CD4-positive, alpha-beta T cell (primary cell): ENCODE results near the gene HBQ1. TPM values are rescaled to one million over a fixed set of nuclear protein-coding genes. Genes with fewer than 3 reads are reported as not detected.

ENCODE experiments used
- ATAC-seq: fragments of 200-7000 bp; cut with Tn5 transposase; one replicate; pipeline ENCODE4 v1.10.0; 2022; ENCODE audit warnings: mild to moderate bottlenecking; ENCODE audit not compliant: poor library complexity
- CTCF ChIA-PET: fragments of 350-600 bp; sonication (Branson Sonifier 250); formaldehyde crosslinking; loops from one replicate; lab custom pipeline; 2021; ENCODE audit warnings: antibody characterized with exemption, inconsistent platforms; lab: Charles Lee
- POLR2A ChIA-PET: fragments of 350-600 bp; sonication (Branson Sonifier 250); formaldehyde crosslinking; loops from one replicate; lab custom pipeline; 2021; ENCODE audit warnings: antibody characterized with exemption, inconsistent platforms; lab: Charles Lee
- DNase-seq, 14 experiments: peaks; one replicate each; pipeline ENCODE4 v3.0.0-alpha.2; 2013 to 2020; ENCODE audit warnings: mixed read lengths in 2 of 14
- H3K27ac ChIP-seq, 2 donors: one replicate each; pipeline versions ENCODE4 v1.5.1 to v1.7.0; 2013; ENCODE audit warnings: low read length in 2 of 2, low read depth in 1 of 2, mild to moderate bottlenecking in 1 of 2
- H3K27me3 ChIP-seq, 2 experiments: 1 replicate in 1 of 2; 2 replicates in 1 of 2; pipeline versions ENCODE4 v1.6.1 to v1.7.0; 2013; ENCODE audit warnings: low read length in 2 of 2, control low read depth in 1 of 2, mild to moderate bottlenecking in 1 of 2, moderate library complexity in 1 of 2; ENCODE audit not compliant: insufficient read depth in 2 of 2, control insufficient read depth in 1 of 2
- H3K36me3 ChIP-seq: one replicate; pipeline ENCODE4 v1.6.1; 2013; ENCODE audit warnings: low read length, control low read depth; ENCODE audit not compliant: insufficient read depth
- H3K4me1 ChIP-seq: one replicate; pipeline ENCODE4 v1.6.1; 2013; ENCODE audit warnings: low read length, control low read depth; ENCODE audit not compliant: insufficient read depth
- H3K4me3 ChIP-seq: one replicate; pipeline ENCODE4 v1.5.1; 2013; ENCODE audit warnings: mild to moderate bottlenecking, low read length, moderate library complexity
- H3K9me3 ChIP-seq, 2 experiments: 1 replicate in 1 of 2; 2 replicates in 1 of 2; pipeline versions ENCODE4 v1.6.1 to v1.7.0; 2013; ENCODE audit warnings: low read length in 2 of 2, mild to moderate bottlenecking in 2 of 2, control low read depth in 1 of 2, moderate library complexity in 1 of 2; ENCODE audit not compliant: control insufficient read depth in 1 of 2, insufficient read depth in 1 of 2
- H3K27ac Mint-ChIP-seq: one replicate; pipeline ENCODE4 v1.8.0; 2020; ENCODE audit warnings: mixed read lengths
- H3K27me3 Mint-ChIP-seq: one replicate; pipeline ENCODE4 v1.8.0; 2021; ENCODE audit warnings: mixed read lengths
- H3K36me3 Mint-ChIP-seq: one replicate; pipeline ENCODE4 v1.8.0; 2021; ENCODE audit warnings: low read depth, mixed read lengths
- H3K4me1 Mint-ChIP-seq: one replicate; pipeline ENCODE4 v1.8.0; 2021; ENCODE audit warnings: low read depth, mixed read lengths
- H3K4me3 Mint-ChIP-seq: one replicate; pipeline ENCODE4 v1.8.0; 2020; ENCODE audit warnings: mild to moderate bottlenecking, mixed read lengths
- H3K9me3 Mint-ChIP-seq: one replicate; pipeline ENCODE4 v1.8.0; 2020; ENCODE audit warnings: mixed read lengths
- CTCF ChIP-seq: fragments of 200-600 bp; IDR thresholded peaks from one replicate; pipeline ENCODE4 v1.8.0; 2022; ENCODE audit warnings: antibody characterized with exemption, mild to moderate bottlenecking
- intact Hi-C, 2 experiments: fragments of 100-400 bp; cut with DNase I in 1 of 2; cut with micrococcal nuclease in 1 of 2; formaldehyde crosslinking; loops; one replicate each; pipeline versions ENCODE4 v1.15.1 to v1.9.0; 2023 to 2025; cut with DNase I, micrococcal nuclease
- total RNA-seq, 174 experiments: library from RNA in 2 of 174; stranded (reverse) in 2 of 174; gene quantifications; one replicate each; pipeline ENCODE4 v1.2.3 and lab custom pipeline; 2021 to 2026

HBQ1 gene
- total RNA-seq, 2 experiments from 2014 or later, result not detected

GRCh38 chr16:142405-142967 is 37.8 kb upstream of the HBQ1 start:
- intact Hi-C loops, result no loop called here
- H3K4me3 ChIP-seq, result no peak overlapping the region
- H3K36me3 Mint-ChIP-seq, result no peaks in the 10 kb centered on the region
- peaks cover 12% of the 10 kb centered on the region for H3K4me1 ChIP-seq
- TF ChIP-seq CTCF, result no peak
- no peak overlapping the region for H3K4me3 Mint-ChIP-seq
- no peak overlapping the region for H3K27ac ChIP-seq
- peaks cover 0 to 2% of the 10 kb centered on the region in 2 experiments for H3K27me3 ChIP-seq
- DNase-seq, result no peak
- H3K27me3 Mint-ChIP-seq, result peaks cover 6% of the 10 kb centered on the region
- peaks cover 4% of the 10 kb centered on the region for H3K4me1 Mint-ChIP-seq
- no peak for ATAC-seq
- no peaks in the 10 kb centered on the region for H3K36me3 ChIP-seq
- ChIA-PET CTCF (no interaction called here), POLR2A (no interaction called here)
- no peaks in the 10 kb centered on the region for H3K9me3 Mint-ChIP-seq
- H3K9me3 ChIP-seq, result no peaks in the 10 kb centered on the region
- no peak overlapping the region for H3K27ac Mint-ChIP-seq

- Histone ChIP-seq H3K4me1 (peaks cover 7% of the 10 kb centered on the region), H3K4me3 (no peak overlapping the region), H3K9me3 (no peaks in the 10 kb centered on the region), H3K27ac (no peak overlapping the region), H3K27me3 (peaks cover 0 to 2% of the 10 kb centered on the region in 2 experiments), H3K36me3 (no peaks in the 10 kb centered on the region)
- no peak overlapping the region for H3K27ac Mint-ChIP-seq
- no peak for DNase-seq
- no peaks in the 10 kb centered on the region for H3K36me3 Mint-ChIP-seq
- ChIA-PET CTCF (no interaction called here), POLR2A (no interaction called here)
- peaks cover 6% of the 10 kb centered on the region for H3K27me3 Mint-ChIP-seq
- peaks cover 4% of the 10 kb centered on the region for H3K4me1 Mint-ChIP-seq
- H3K9me3 Mint-ChIP-seq, result no peaks in the 10 kb centered on the region
- no peak for ATAC-seq
- intact Hi-C loops, result no loop called here
- H3K4me3 Mint-ChIP-seq, result no peak overlapping the region
- TF ChIP-seq CTCF, result no peak
These were observed 37.2 kb upstream of the HBQ1 start for GRCh38 chr16:143047-143446.

GRCh38 chr16:143456-143855 is 36.8 kb upstream of the HBQ1 start:
- intact Hi-C loops, result no loop called here
- H3K9me3 ChIP-seq, result no peaks in the 10 kb centered on the region
- peaks cover 0 to 2% of the 10 kb centered on the region in 2 experiments for H3K27me3 ChIP-seq
- TF ChIP-seq CTCF, result no peak
- Mint-ChIP-seq H3K9me3 (no peaks in the 10 kb centered on the region), H3K4me1 (peaks cover 4% of the 10 kb centered on the region), H3K27ac (no peak overlapping the region), H3K27me3 (peaks cover 8% of the 10 kb centered on the region), H3K36me3 (no peaks in the 10 kb centered on the region), H3K4me3 (no peak overlapping the region)
- no peak for DNase-seq
- H3K27ac ChIP-seq, result no peak overlapping the region
- ATAC-seq, result no peak
- ChIA-PET POLR2A (no interaction called here), CTCF (no interaction called here)
- no peaks in the 10 kb centered on the region for H3K36me3 ChIP-seq
- H3K4me1 ChIP-seq, result peaks cover 7% of the 10 kb centered on the region
- no peak overlapping the region for H3K4me3 ChIP-seq
